IMR-90 (cell line): ENCODE measurements around the gene MGAT5B.

Experiments
- CEBPB ChIP-seq: IDR thresholded peaks from 2 replicates; pipeline ENCODE4 v1.6.1; 2012; ENCODE audit warnings: low read depth, low read length, improper control_type of control experiment
- FOS ChIP-seq: fragments of 150-350 bp; IDR thresholded peaks from 2 replicates; pipeline ENCODE4 v1.6.1; 2016; ENCODE audit warnings: low read depth, low read length
- POLR2A ChIP-seq: IDR thresholded peaks from 2 replicates; pipeline ENCODE4 v1.6.1; 2012; ENCODE audit warnings: mild to moderate bottlenecking, low read depth, low read length
- RCOR1 ChIP-seq: IDR thresholded peaks from 2 replicates; pipeline ENCODE4 v1.6.1; 2012; ENCODE audit warnings: mild to moderate bottlenecking, low read length, improper control_type of control experiment; ENCODE audit not compliant: insufficient replicate concordance
- TF ChIP-seq, protein P1 (sequence below): conservative IDR thresholded peaks from 2 replicates; pipeline ENCODE4 v1.5.1; 2012; ENCODE audit warnings: mild to moderate bottlenecking, low read depth, low read length, improper control_type of control experiment
- TF ChIP-seq, protein P2 (sequence below): fragments of 150-350 bp; IDR thresholded peaks from 2 replicates; pipeline ENCODE4 v1.6.1; 2016; ENCODE audit warnings: low read depth, mild to moderate bottlenecking, low read length, moderate library complexity, borderline replicate concordance
- TF ChIP-seq, protein P3 (sequence below): fragments of 150-350 bp; IDR thresholded peaks from 2 replicates; pipeline ENCODE4 v1.6.1; 2017; ENCODE audit warnings: mild to moderate bottlenecking, antibody characterized with exemption, low read length, low read depth

DNA sequence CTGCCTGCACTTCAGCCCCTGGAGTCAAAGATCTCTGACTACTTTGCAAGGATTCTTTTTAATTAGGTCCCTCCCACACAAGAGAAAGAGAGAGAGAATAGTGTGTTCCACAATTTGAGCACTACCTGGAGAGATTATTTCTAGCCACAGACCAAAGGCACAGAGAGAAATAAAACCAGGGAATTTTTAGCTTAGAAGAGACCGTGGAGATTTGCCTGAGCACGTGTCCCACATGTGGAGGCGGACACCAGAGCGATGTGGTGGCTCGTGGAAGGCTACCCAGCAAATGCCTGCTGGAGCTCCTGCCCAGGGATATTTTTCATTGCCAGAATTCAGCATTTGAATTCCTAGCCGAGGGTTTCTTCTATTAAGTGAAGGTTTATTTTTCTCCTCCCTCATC is 50.6 kb downstream of the MGAT5B start:
- TF ChIP-seq, protein P1, sequence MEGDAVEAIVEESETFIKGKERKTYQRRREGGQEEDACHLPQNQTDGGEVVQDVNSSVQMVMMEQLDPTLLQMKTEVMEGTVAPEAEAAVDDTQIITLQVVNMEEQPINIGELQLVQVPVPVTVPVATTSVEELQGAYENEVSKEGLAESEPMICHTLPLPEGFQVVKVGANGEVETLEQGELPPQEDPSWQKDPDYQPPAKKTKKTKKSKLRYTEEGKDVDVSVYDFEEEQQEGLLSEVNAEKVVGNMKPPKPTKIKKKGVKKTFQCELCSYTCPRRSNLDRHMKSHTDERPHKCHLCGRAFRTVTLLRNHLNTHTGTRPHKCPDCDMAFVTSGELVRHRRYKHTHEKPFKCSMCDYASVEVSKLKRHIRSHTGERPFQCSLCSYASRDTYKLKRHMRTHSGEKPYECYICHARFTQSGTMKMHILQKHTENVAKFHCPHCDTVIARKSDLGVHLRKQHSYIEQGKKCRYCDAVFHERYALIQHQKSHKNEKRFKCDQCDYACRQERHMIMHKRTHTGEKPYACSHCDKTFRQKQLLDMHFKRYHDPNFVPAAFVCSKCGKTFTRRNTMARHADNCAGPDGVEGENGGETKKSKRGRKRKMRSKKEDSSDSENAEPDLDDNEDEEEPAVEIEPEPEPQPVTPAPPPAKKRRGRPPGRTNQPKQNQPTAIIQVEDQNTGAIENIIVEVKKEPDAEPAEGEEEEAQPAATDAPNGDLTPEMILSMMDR, result no peak
- no peak for TF ChIP-seq POLR2A
- TF ChIP-seq, protein P2, sequence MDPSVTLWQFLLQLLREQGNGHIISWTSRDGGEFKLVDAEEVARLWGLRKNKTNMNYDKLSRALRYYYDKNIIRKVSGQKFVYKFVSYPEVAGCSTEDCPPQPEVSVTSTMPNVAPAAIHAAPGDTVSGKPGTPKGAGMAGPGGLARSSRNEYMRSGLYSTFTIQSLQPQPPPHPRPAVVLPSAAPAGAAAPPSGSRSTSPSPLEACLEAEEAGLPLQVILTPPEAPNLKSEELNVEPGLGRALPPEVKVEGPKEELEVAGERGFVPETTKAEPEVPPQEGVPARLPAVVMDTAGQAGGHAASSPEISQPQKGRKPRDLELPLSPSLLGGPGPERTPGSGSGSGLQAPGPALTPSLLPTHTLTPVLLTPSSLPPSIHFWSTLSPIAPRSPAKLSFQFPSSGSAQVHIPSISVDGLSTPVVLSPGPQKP, result no peak
- no peak for TF ChIP-seq FOS
- no peak for TF ChIP-seq CEBPB
- TF ChIP-seq, protein P3, sequence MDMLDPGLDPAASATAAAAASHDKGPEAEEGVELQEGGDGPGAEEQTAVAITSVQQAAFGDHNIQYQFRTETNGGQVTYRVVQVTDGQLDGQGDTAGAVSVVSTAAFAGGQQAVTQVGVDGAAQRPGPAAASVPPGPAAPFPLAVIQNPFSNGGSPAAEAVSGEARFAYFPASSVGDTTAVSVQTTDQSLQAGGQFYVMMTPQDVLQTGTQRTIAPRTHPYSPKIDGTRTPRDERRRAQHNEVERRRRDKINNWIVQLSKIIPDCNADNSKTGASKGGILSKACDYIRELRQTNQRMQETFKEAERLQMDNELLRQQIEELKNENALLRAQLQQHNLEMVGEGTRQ, result no peak
- TF ChIP-seq RCOR1, result no peak
